Measurements from ENCODE around the gene MFF.
A peak's percentile ranks its signal among the peaks of the same experiment; 100 is the strongest.
"Not testable (repeated sequence)": the region's sequence is repeated elsewhere in the genome, so short reads cannot be mapped to it uniquely, and the experiment has no call there.

Gene MFF

GRCh38 chr2:227379095-227379494, 54.0 kb downstream of the MFF start, which contains the start of gene TM4SF20:
Gene TM4SF20 (minus strand): TSS chr2:227379306. CDS start chr2:227379268, 38 bp downstream.
- TF ChIP-seq CTCF (IDR thresholded peaks at IDR 0.05; ENCODE audit: low read depth, low read length), result no peak
- in situ Hi-C loops (cut with HindIII; ENCODE audit: low sequenced_read_pairs), result no loop called here
- no peak for DNase-seq (ENCODE audit: low read depth, low spot score)
- no peak within 1 kb of the TSS for H3K4me3 ChIP-seq (ENCODE audit: low read depth, low read length)

- DNase-seq (ENCODE audit: low read depth, low spot score); H3K4me3 ChIP-seq (ENCODE audit: low read depth, low read length); in situ Hi-C loops (cut with HindIII; ENCODE audit: low sequenced_read_pairs): not testable (repeated sequence)
These were observed 57.3 kb downstream of the MFF start for GRCh38 chr2:227382241-227382835.

- no peak for TF ChIP-seq CTCF (IDR thresholded peaks at IDR 0.05; ENCODE audit: low read depth, low read length)
- no peak overlapping the region for H3K4me3 ChIP-seq (ENCODE audit: low read depth, low read length)
- in situ Hi-C loops (cut with HindIII; ENCODE audit: low sequenced_read_pairs), result no loop called here
- no peak for DNase-seq (ENCODE audit: low read depth, low spot score)
These were observed 58.6 kb downstream of the MFF start for GRCh38 chr2:227383686-227384085.

GRCh38 chr2:227386630-227387029, 61.6 kb downstream of the MFF start:
- in situ Hi-C loops (cut with HindIII; ENCODE audit: low sequenced_read_pairs), result no loop called here
- TF ChIP-seq CTCF (IDR thresholded peaks at IDR 0.05; ENCODE audit: low read depth, low read length), result no peak

GRCh38 chr2:227387583-227387982, 62.5 kb downstream of the MFF start, which contains the start of gene SCYGR1:
Gene SCYGR1 (minus strand): TSS chr2:227387949. CDS start chr2:227387949, 0 bp downstream.
- DNase-seq (ENCODE audit: low read depth, low spot score); H3K4me3 ChIP-seq (ENCODE audit: low read depth, low read length); in situ Hi-C loops (cut with HindIII; ENCODE audit: low sequenced_read_pairs): not testable (repeated sequence)

More at GRCh38 chr2:227386630-227387029, 61.6 kb downstream of the MFF start:
- DNase-seq (ENCODE audit: low read depth, low spot score), result no peak
- no peak overlapping the region for H3K4me3 ChIP-seq (ENCODE audit: low read depth, low read length)

- peak; percentile 82 for DNase-seq (ENCODE audit: low read depth, low spot score)
These were observed 63.5 kb downstream of the MFF start for GRCh38 chr2:227388537-227389011.

GRCh38 chr2:227389231-227389630, 64.2 kb downstream of the MFF start:
- no peak for TF ChIP-seq CTCF (IDR thresholded peaks at IDR 0.05; ENCODE audit: low read depth, low read length)
- no peak for DNase-seq (ENCODE audit: low read depth, low spot score)
- in situ Hi-C loops (cut with HindIII; ENCODE audit: low sequenced_read_pairs), result no loop called here
- H3K4me3 ChIP-seq (ENCODE audit: low read depth, low read length), result no peak overlapping the region

More at GRCh38 chr2:227388537-227389011, 63.5 kb downstream of the MFF start:
- in situ Hi-C loops (cut with HindIII; ENCODE audit: low sequenced_read_pairs), result no loop called here
- no peak overlapping the region for H3K4me3 ChIP-seq (ENCODE audit: low read depth, low read length)
- TF ChIP-seq CTCF (IDR thresholded peaks at IDR 0.05; ENCODE audit: low read depth, low read length), result no peak

All from astrocyte of the spinal cord (primary cell).